WTC11 (cell line): ENCODE results near the gene LRIF1. TPM values are rescaled to one million over a fixed set of nuclear protein-coding genes. Genes with fewer than 3 reads are reported as not detected.

Experiments used
- ATAC-seq: fragments of 200-7000 bp; cut with Tn5 transposase; 2 replicates; pipeline ENCODE4 v1.10.0; 2021; ENCODE audit warnings: mild to moderate bottlenecking, moderate library complexity
- CTCF ChIA-PET: fragments of 300-600 bp; sonication (Branson Sonifier 250); formaldehyde crosslinking; loops from one replicate; lab custom pipeline; 2021; ENCODE audit warnings: antibody characterized with exemption; lab: Charles Lee
- POLR2A ChIA-PET: fragments of 350-600 bp; sonication (Branson Sonifier 250); formaldehyde crosslinking; loops from one replicate; lab custom pipeline; 2021; ENCODE audit warnings: antibody characterized with exemption; lab: Charles Lee
- DNase-seq: peaks from one replicate; pipeline ENCODE4 v3.0.0; 2021; ENCODE audit warnings: low spot score
- H3K27ac Mint-ChIP-seq: 2 replicates; pipeline ENCODE4 v1.8.0; 2021; ENCODE audit warnings: mixed read lengths
- H3K27me3 Mint-ChIP-seq: 2 replicates; pipeline ENCODE4 v1.8.0; 2021; ENCODE audit warnings: low read depth, mild to moderate bottlenecking, moderate library complexity, mixed read lengths
- H3K36me3 Mint-ChIP-seq: 2 replicates; pipeline ENCODE4 v1.8.0; 2021; ENCODE audit warnings: mixed read lengths
- H3K4me1 Mint-ChIP-seq: 2 replicates; pipeline ENCODE4 v1.8.0; 2022; ENCODE audit warnings: mixed read lengths
- H3K4me3 Mint-ChIP-seq: 2 replicates; pipeline ENCODE4 v1.8.0; 2021; ENCODE audit warnings: mild to moderate bottlenecking, moderate library complexity, mixed read lengths
- H3K9me3 Mint-ChIP-seq: 2 replicates; pipeline ENCODE4 v1.8.0; 2021; ENCODE audit warnings: mixed read lengths
- ATF2 ChIP-seq: sonication (generic); formaldehyde crosslinking; IDR thresholded peaks from 2 replicates; pipeline ENCODE4 v1.8.1; 2022; ENCODE audit warnings: low read depth, missing genetic modification reagents, borderline replicate concordance
- ATF3 ChIP-seq: sonication (generic); formaldehyde crosslinking; conservative IDR thresholded peaks from 2 replicates; pipeline ENCODE4 v1.8.1; 2022; ENCODE audit warnings: mild to moderate bottlenecking, missing genetic modification reagents
- ERG ChIP-seq: fragments of 250-450 bp; sonication (Bioruptor Pico); IDR thresholded peaks from 2 replicates; pipeline ENCODE4 v1.8.0; 2021; ENCODE audit warnings: mild to moderate bottlenecking
- FOXJ3 ChIP-seq: sonication (generic); formaldehyde crosslinking; IDR thresholded peaks from 2 replicates; pipeline ENCODE4 v1.9.0; 2021; ENCODE audit warnings: missing genetic modification reagents, mild to moderate bottlenecking, borderline replicate concordance
- GABPB1 ChIP-seq: sonication (generic); formaldehyde crosslinking; IDR thresholded peaks from 2 replicates; pipeline ENCODE4 v1.8.1; 2023; ENCODE audit warnings: mild to moderate bottlenecking, missing genetic modification reagents
- GTF2I ChIP-seq: fragments of 250-450 bp; sonication (Bioruptor Pico); conservative IDR thresholded peaks from 2 replicates; pipeline ENCODE4 v1.4.0; 2021; ENCODE audit warnings: mild to moderate bottlenecking
- JUN ChIP-seq: sonication (generic); formaldehyde crosslinking; IDR thresholded peaks from 2 replicates; pipeline ENCODE4 v1.8.0; 2023; ENCODE audit warnings: mild to moderate bottlenecking, missing genetic modification reagents
- MYBL2 ChIP-seq: sonication (generic); formaldehyde crosslinking; IDR thresholded peaks from 2 replicates; pipeline ENCODE4 v1.8.1; 2023; ENCODE audit warnings: mild to moderate bottlenecking, moderate library complexity, missing genetic modification reagents
- NFATC4 ChIP-seq: fragments of 250-450 bp; sonication (Bioruptor Pico); IDR thresholded peaks from 2 replicates; pipeline ENCODE4 v1.9.0; 2021; ENCODE audit warnings: mild to moderate bottlenecking
- RELA ChIP-seq: sonication (generic); formaldehyde crosslinking; IDR thresholded peaks from 2 replicates; pipeline ENCODE4 v1.8.1; 2022; ENCODE audit warnings: missing genetic modification reagents, mild to moderate bottlenecking, borderline replicate concordance
- SMAD4 ChIP-seq: sonication (generic); formaldehyde crosslinking; IDR thresholded peaks from 2 replicates; pipeline ENCODE4 v1.8.0; 2022; ENCODE audit warnings: mild to moderate bottlenecking, missing genetic modification reagents
- TCF7 ChIP-seq: sonication (generic); formaldehyde crosslinking; IDR thresholded peaks from 2 replicates; pipeline ENCODE4 v1.8.0; 2022; ENCODE audit warnings: mild to moderate bottlenecking, low read depth, missing genetic modification reagents, moderate library complexity
- USF1 ChIP-seq: sonication (generic); formaldehyde crosslinking; IDR thresholded peaks from 2 replicates; pipeline ENCODE4 v1.8.0; 2022; ENCODE audit warnings: mild to moderate bottlenecking, missing genetic modification reagents
- ZBTB43 ChIP-seq: sonication (generic); formaldehyde crosslinking; IDR thresholded peaks from 2 replicates; pipeline ENCODE4 v1.8.1; 2023; ENCODE audit warnings: mild to moderate bottlenecking, missing genetic modification reagents
- ZNF121 ChIP-seq: sonication (generic); formaldehyde crosslinking; IDR thresholded peaks from 2 replicates; pipeline ENCODE4 v1.8.0; 2023; ENCODE audit warnings: missing genetic modification reagents
- ZNF138 ChIP-seq: sonication (generic); formaldehyde crosslinking; conservative IDR thresholded peaks from 2 replicates; pipeline ENCODE4 v1.8.1; 2022; ENCODE audit warnings: mild to moderate bottlenecking, moderate library complexity, missing genetic modification reagents
- ZNF219 ChIP-seq: sonication (generic); formaldehyde crosslinking; IDR thresholded peaks from 2 replicates; pipeline ENCODE4 v1.8.0; 2023; ENCODE audit warnings: missing genetic modification reagents, mild to moderate bottlenecking, borderline replicate concordance
- ZNF317 ChIP-seq: sonication (generic); formaldehyde crosslinking; IDR thresholded peaks from 2 replicates; pipeline ENCODE4 v1.8.1; 2023; ENCODE audit warnings: low read depth, mild to moderate bottlenecking, moderate library complexity, missing genetic modification reagents, borderline replicate concordance
- ZNF512 ChIP-seq: sonication (generic); formaldehyde crosslinking; IDR thresholded peaks from 2 replicates; pipeline ENCODE4 v1.8.1; 2022; ENCODE audit warnings: missing genetic modification reagents, borderline replicate concordance
- ZNF671 ChIP-seq: fragments of 250-450 bp; sonication (Bioruptor Pico); IDR thresholded peaks from 2 replicates; pipeline ENCODE4 v1.8.0; 2021; ENCODE audit warnings: mild to moderate bottlenecking
- total RNA-seq: library from RNA; stranded (reverse); gene quantifications from 3 replicates; pipeline ENCODE4 v1.2.3, GENCODE V29; 2021
- TF ChIP-seq, protein P1 (sequence below): sonication (generic); formaldehyde crosslinking; IDR thresholded peaks from 2 replicates; pipeline ENCODE4 v1.8.1; 2023; ENCODE audit warnings: mild to moderate bottlenecking, missing genetic modification reagents, moderate library complexity
- TF ChIP-seq, protein P2 (sequence below): fragments of 250-450 bp; sonication (Bioruptor Pico); IDR thresholded peaks from 2 replicates; pipeline ENCODE4 v1.9.0; 2021; ENCODE audit warnings: mild to moderate bottlenecking
- TF ChIP-seq, protein P3 (sequence below): sonication (generic); formaldehyde crosslinking; conservative IDR thresholded peaks from 2 replicates; pipeline ENCODE4 v1.8.1; 2023; ENCODE audit warnings: mild to moderate bottlenecking, low read depth, missing genetic modification reagents, moderate library complexity

The LRIF1 gene
- total RNA-seq, 1 experiment from 2014 or later, result 17.2 TPM

DNA sequence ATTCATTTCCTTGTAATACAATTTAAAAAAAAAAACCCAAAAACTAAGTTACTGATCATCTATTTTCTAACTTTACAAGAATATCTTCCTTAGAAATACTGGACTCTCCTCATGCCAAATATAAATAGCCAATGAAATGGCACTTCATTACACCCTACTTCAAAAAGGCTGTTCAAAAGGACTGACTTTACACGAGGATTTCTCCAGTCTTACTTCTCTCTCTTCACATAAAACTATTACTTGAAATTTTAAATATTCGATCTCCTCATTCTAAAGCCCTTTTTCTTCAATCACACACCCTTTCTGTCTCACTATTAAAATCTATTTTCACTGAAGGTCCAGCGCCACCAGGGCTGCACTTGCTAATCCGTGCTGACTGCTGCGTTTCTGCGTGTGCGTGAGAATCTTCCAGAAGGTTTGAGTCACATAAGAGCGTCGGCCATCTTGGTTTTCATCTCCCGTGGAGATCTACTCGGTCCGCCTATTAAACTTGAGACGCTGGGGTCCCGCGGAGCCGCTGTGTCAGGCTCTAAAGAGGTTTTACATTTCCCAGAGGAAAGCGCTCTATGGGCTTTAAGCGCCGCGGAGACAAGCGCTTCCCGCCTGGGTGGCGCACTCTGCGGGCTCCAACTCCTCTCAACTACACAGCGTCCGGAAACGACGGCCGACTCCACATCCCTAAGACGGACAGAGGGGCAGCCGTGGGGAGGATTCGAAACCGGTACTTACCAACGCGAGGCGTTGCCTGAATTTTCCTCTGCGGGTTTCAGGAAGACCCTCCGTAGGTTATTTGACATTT is 631 bp downstream of the LRIF1 start (continued):
- TF ChIP-seq, protein P1, sequence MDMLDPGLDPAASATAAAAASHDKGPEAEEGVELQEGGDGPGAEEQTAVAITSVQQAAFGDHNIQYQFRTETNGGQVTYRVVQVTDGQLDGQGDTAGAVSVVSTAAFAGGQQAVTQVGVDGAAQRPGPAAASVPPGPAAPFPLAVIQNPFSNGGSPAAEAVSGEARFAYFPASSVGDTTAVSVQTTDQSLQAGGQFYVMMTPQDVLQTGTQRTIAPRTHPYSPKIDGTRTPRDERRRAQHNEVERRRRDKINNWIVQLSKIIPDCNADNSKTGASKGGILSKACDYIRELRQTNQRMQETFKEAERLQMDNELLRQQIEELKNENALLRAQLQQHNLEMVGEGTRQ (CRISPR knock-in tag), result no peak
- TF ChIP-seq GABPB1 (CRISPR knock-in tag) (peak; percentile 59; the same call in 1 of the 2 replicates), GTF2I (CRISPR knock-in tag) (no peak), USF1 (CRISPR knock-in tag) (no peak; the same call in none of the 2 replicates), ZBTB43 (CRISPR knock-in tag) (peak; percentile 62; the same call in 1 of the 2 replicates), SMAD4 (0 out of 2 replicates have a peak, but pooled peaks have one; percentile 11), TCF7 (CRISPR knock-in tag) (no peak), RELA (CRISPR knock-in tag) (0 out of 2 replicates have a peak, but pooled peaks have one; percentile 35), FOXJ3 (CRISPR knock-in tag) (no peak), MYBL2 (0 out of 2 replicates have a peak, but pooled peaks have one; percentile 19), ZNF138 (CRISPR knock-in tag) (no peak)

DNA sequence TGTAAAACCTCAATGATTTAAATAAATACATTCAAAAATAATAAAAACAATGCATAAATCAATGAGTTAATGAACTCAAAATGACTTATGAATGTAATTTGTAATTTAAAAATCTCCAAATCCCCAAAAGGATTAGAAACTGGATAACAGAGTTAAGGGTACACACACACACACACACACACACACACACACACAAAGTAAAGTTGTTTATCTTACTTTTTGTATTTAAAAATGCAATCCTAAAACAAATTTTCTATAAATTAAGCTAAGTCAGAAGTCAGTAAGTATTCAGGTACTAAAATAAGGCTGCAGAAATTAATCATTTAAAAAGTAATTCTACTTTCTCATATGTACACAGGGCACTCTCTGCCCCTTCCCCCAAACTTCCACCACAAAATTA is 1.8 kb downstream of the LRIF1 start:
- peaks cover 26% of the 10 kb centered on the region for H3K4me1 Mint-ChIP-seq
- peak overlapping the region; percentile 86 for H3K4me3 Mint-ChIP-seq
- H3K36me3 Mint-ChIP-seq, result peaks cover 25% of the 10 kb centered on the region
- H3K27ac Mint-ChIP-seq, result no peak overlapping the region
- ChIA-PET POLR2A (no interaction called here), CTCF (interaction anchor here (1.1 to 1.3 kb wide), 2 partner anchors 30 to 69 kb away, joined by 3 to 4 read pairs; no protein-coding TSS in a partner anchor)
- DNase-seq (no peak), ATAC-seq (no peak)
- TF ChIP-seq, protein P2, sequence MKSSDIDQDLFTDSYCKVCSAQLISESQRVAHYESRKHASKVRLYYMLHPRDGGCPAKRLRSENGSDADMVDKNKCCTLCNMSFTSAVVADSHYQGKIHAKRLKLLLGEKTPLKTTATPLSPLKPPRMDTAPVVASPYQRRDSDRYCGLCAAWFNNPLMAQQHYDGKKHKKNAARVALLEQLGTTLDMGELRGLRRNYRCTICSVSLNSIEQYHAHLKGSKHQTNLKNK (CRISPR knock-in tag), result no peak
- TF ChIP-seq ZNF671 (CRISPR knock-in tag) (no peak), ATF3 (CRISPR knock-in tag) (no peak), NFATC4 (no peak), ZNF317 (CRISPR knock-in tag) (no peak), ZNF219 (CRISPR knock-in tag) (no peak), JUN (CRISPR knock-in tag) (no peak), ZNF512 (CRISPR knock-in tag) (no peak), SMAD4 (no peak), ERG (CRISPR knock-in tag) (no peak), ATF2 (CRISPR knock-in tag) (no peak), ZNF121 (no peak)
- TF ChIP-seq, protein P3, sequence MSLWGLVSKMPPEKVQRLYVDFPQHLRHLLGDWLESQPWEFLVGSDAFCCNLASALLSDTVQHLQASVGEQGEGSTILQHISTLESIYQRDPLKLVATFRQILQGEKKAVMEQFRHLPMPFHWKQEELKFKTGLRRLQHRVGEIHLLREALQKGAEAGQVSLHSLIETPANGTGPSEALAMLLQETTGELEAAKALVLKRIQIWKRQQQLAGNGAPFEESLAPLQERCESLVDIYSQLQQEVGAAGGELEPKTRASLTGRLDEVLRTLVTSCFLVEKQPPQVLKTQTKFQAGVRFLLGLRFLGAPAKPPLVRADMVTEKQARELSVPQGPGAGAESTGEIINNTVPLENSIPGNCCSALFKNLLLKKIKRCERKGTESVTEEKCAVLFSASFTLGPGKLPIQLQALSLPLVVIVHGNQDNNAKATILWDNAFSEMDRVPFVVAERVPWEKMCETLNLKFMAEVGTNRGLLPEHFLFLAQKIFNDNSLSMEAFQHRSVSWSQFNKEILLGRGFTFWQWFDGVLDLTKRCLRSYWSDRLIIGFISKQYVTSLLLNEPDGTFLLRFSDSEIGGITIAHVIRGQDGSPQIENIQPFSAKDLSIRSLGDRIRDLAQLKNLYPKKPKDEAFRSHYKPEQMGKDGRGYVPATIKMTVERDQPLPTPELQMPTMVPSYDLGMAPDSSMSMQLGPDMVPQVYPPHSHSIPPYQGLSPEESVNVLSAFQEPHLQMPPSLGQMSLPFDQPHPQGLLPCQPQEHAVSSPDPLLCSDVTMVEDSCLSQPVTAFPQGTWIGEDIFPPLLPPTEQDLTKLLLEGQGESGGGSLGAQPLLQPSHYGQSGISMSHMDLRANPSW, result no peak
- H3K27me3 Mint-ChIP-seq, result peaks cover 14% of the 10 kb centered on the region
- H3K9me3 Mint-ChIP-seq, result peaks cover 24% of the 10 kb centered on the region
